22Rv1 (cell line): ENCODE results near the gene TCERG1.

Source experiments
- ZFX ChIP-seq: fragments of 450-650 bp; IDR thresholded peaks from 2 replicates; pipeline ENCODE4 v1.6.1; 2017; ENCODE audit warnings: antibody characterized with exemption, borderline replicate concordance
- TF ChIP-seq, protein P1 (sequence below): fragments of 450-650 bp; IDR thresholded peaks from 2 replicates; pipeline ENCODE4 v1.5.1; 2017; ENCODE audit warnings: mild to moderate bottlenecking

DNA sequence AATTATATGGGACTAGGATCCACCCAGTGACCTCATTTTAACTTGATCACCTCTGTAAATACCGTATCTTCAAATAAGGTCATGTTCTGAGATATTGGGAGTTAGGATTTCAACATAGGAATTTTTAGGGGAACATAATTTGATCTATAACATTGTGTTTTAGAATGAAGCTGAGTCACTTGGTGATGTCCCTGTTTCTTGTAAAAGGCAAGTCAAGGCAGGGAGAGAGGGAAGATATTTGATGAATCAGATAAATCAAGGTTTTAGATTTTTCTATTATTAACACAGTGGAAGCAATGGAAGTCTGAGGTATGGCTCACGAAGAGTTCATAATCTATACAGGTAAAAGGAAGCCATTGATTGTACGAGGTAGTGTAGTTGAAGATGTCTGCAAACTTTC lies 80.7 kb downstream of the TCERG1 start:
- TF ChIP-seq, protein P1, sequence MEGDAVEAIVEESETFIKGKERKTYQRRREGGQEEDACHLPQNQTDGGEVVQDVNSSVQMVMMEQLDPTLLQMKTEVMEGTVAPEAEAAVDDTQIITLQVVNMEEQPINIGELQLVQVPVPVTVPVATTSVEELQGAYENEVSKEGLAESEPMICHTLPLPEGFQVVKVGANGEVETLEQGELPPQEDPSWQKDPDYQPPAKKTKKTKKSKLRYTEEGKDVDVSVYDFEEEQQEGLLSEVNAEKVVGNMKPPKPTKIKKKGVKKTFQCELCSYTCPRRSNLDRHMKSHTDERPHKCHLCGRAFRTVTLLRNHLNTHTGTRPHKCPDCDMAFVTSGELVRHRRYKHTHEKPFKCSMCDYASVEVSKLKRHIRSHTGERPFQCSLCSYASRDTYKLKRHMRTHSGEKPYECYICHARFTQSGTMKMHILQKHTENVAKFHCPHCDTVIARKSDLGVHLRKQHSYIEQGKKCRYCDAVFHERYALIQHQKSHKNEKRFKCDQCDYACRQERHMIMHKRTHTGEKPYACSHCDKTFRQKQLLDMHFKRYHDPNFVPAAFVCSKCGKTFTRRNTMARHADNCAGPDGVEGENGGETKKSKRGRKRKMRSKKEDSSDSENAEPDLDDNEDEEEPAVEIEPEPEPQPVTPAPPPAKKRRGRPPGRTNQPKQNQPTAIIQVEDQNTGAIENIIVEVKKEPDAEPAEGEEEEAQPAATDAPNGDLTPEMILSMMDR = no peak
- TF ChIP-seq ZFX = no peak
